HCT116 (cell line): ENCODE results near the gene MARCKSL1. TPM values are rescaled to one million over a fixed set of nuclear protein-coding genes. Genes with fewer than 3 reads are reported as not detected.

ENCODE experiments used
- ATAC-seq: fragments of 200-7000 bp; cut with Tn5 transposase; 2 replicates; pipeline ENCODE4 v1.9.1; 2020; ENCODE audit warnings: mild to moderate bottlenecking, moderate library complexity
- BruUV-seq: library from RNA; stranded (reverse); fragments of 400-500 nt; replicated peaks from 2 replicates; lab custom pipeline; 2021; lab: Mats Ljungman, UMichigan
- CTCF ChIA-PET: fragments of 300-600 bp; sonication (Branson Sonifier 250); formaldehyde crosslinking; loops from one replicate; lab custom pipeline; 2021; ENCODE audit warnings: antibody characterized with exemption; lab: Charles Lee
- POLR2A ChIA-PET: fragments of 300-600, 350-600 bp; sonication (Branson Sonifier 250); formaldehyde crosslinking; loops from one replicate; lab custom pipeline; 2021; ENCODE audit warnings: antibody characterized with exemption; lab: Charles Lee
- RAD21 ChIA-PET, 2 experiments: fragments of 300-600 bp; sonication (Branson Sonifier 250); formaldehyde crosslinking; loops; one replicate each; lab custom pipeline; 2023; ENCODE audit warnings: low total read pairs in 2 of 2; ENCODE audit not compliant: uncharacterized antibody in 2 of 2, unreplicated experiment in 2 of 2, low non-redundant PET in 1 of 2; lab: Charles Lee
- DNase-seq: peaks from one replicate; pipeline ENCODE4 v3.0.0-alpha.2; 2010; ENCODE audit warnings: low read depth, low spot score
- H2AFZ ChIP-seq: fragments of 200-600 bp; shearing (Covaris generic), sonication (generic); 2 replicates; pipeline ENCODE4 v1.6.1; 2017; ENCODE audit warnings: low read depth, mixed run types, mixed read lengths, antibody characterized with exemption, low read length; ENCODE audit not compliant: poor library complexity, severe bottlenecking
- H3K27ac ChIP-seq: 2 replicates; pipeline ENCODE4 v1.5.1; 2012; ENCODE audit warnings: low read depth, low read length
- H3K27me3 ChIP-seq: fragments of 200-600 bp; sonication (generic); 2 replicates; pipeline ENCODE4 v1.6.1; 2016; ENCODE audit warnings: mixed run types, low read length, mixed read lengths; ENCODE audit not compliant: insufficient read depth
- H3K36me3 ChIP-seq, 2 experiments: fragments of 200-500 bp in 1 of 2; fragments of 200-600 bp in 1 of 2; sonication (Bioruptor generic) in 1 of 2; sonication (generic) in 1 of 2; 2 replicates each; pipeline versions ENCODE4 v1.5.1 to v1.6.1; 2014 to 2016; ENCODE audit warnings: low read length in 2 of 2, inconsistent platforms in 1 of 2, mixed read lengths in 1 of 2, mixed run types in 1 of 2; ENCODE audit not compliant: insufficient read depth in 2 of 2, control insufficient read depth in 1 of 2
- H3K4me1 ChIP-seq, 2 experiments: fragments of 200-600 bp in 1 of 2; sonication (generic) in 1 of 2; 2 replicates each; pipeline versions ENCODE4 v1.5.1 to v1.6.1; 2012 to 2017; ENCODE audit warnings: low read length in 2 of 2, inconsistent platforms in 1 of 2, mild to moderate bottlenecking in 1 of 2, mixed read lengths in 1 of 2, mixed run types in 1 of 2, moderate library complexity in 1 of 2; ENCODE audit not compliant: insufficient read depth in 2 of 2, control insufficient read depth in 1 of 2
- H3K4me2 ChIP-seq: fragments of 200-600 bp; sonication (generic); 2 replicates; pipeline ENCODE4 v1.6.1; 2017; ENCODE audit warnings: mixed run types, low read length, mixed read lengths
- H3K4me3 ChIP-seq, 2 experiments: fragments of 200-600 bp in 1 of 2; sonication (generic) in 1 of 2; replicated peaks in 1 of 2; 2 replicates each; pipeline ENCODE4 v1.5.1; 2011 to 2016; ENCODE audit warnings: low read length in 2 of 2, control low read depth in 1 of 2, low read depth in 1 of 2, mild to moderate bottlenecking in 1 of 2, mixed read lengths in 1 of 2, mixed run types in 1 of 2
- H3K79me2 ChIP-seq: fragments of 200-600 bp; sonication (generic); 2 replicates; pipeline ENCODE4 v1.6.1; 2017; ENCODE audit warnings: mild to moderate bottlenecking, mixed run types, low read length, moderate library complexity, mixed read lengths; ENCODE audit not compliant: insufficient read depth
- H3K9ac ChIP-seq: fragments of 200-600 bp; sonication (generic); 2 replicates; pipeline ENCODE4 v1.6.1; 2016; ENCODE audit warnings: low read length, mixed read lengths
- H3K9me2 ChIP-seq: fragments of 200-600 bp; sonication (generic), shearing (Covaris generic); 2 replicates; pipeline ENCODE4 v1.6.1; 2017; ENCODE audit warnings: mixed run types, mild to moderate bottlenecking, moderate library complexity; ENCODE audit not compliant: insufficient read depth
- H3K9me3 ChIP-seq, 2 experiments: fragments of 200-500 bp in 1 of 2; fragments of 200-600 bp in 1 of 2; sonication (Bioruptor generic) in 1 of 2; sonication (generic) in 1 of 2; 2 replicates each; pipeline ENCODE4 v1.6.1; 2014 to 2017; ENCODE audit warnings: low read length in 2 of 2, mixed read lengths in 2 of 2, inconsistent platforms in 1 of 2, low read depth in 1 of 2, mild to moderate bottlenecking in 1 of 2, mixed run types in 1 of 2, moderate library complexity in 1 of 2; ENCODE audit not compliant: control insufficient read depth in 1 of 2, insufficient read depth in 1 of 2
- H4K20me1 ChIP-seq: fragments of 200-600 bp; sonication (generic), shearing (Covaris generic); 2 replicates; pipeline ENCODE4 v1.6.1; 2017; ENCODE audit warnings: mixed run types, mild to moderate bottlenecking, moderate library complexity; ENCODE audit not compliant: insufficient read depth
- CEBPB ChIP-seq: IDR thresholded peaks from 2 replicates; pipeline ENCODE4 v1.6.1; 2012; ENCODE audit warnings: low read depth
- CTCF ChIP-seq, 3 experiments: fragments of 200-600 bp in 1 of 3; sonication (generic) in 1 of 3; IDR thresholded peaks in 2 of 3; conservative IDR thresholded peaks in 1 of 3; 2 replicates each; pipeline ENCODE4 v1.5.1; 2012 to 2017; ENCODE audit warnings: low read depth in 2 of 3, low read length in 2 of 3, antibody characterized with exemption in 1 of 3, borderline replicate concordance in 1 of 3, control low read depth in 1 of 3, mild to moderate bottlenecking in 1 of 3, mixed read lengths in 1 of 3, mixed run types in 1 of 3, moderate library complexity in 1 of 3; ENCODE audit not compliant: insufficient read depth in 1 of 3
- EGR1 ChIP-seq: IDR thresholded peaks from 2 replicates; pipeline ENCODE4 v1.6.1; 2012; ENCODE audit warnings: low read depth
- ELF1 ChIP-seq: IDR thresholded peaks from 2 replicates; pipeline ENCODE4 v1.6.1; 2012; ENCODE audit warnings: low read depth, borderline replicate concordance
- EZH2 ChIP-seq: fragments of 200-600 bp; sonication (generic); IDR thresholded peaks from 2 replicates; pipeline ENCODE4 v1.6.1; 2017; ENCODE audit warnings: antibody characterized with exemption, mixed run types
- EZH2phosphoT487 ChIP-seq: fragments of 200-600 bp; IDR thresholded peaks from 2 replicates; pipeline ENCODE4 v1.6.1; 2018; ENCODE audit warnings: antibody characterized with exemption, borderline replicate concordance
- FOSL1 ChIP-seq: IDR thresholded peaks from 2 replicates; pipeline ENCODE4 v1.6.1; 2012; ENCODE audit warnings: low read depth
- MAX ChIP-seq: IDR thresholded peaks from 2 replicates; pipeline ENCODE4 v1.6.1; 2012
- POLR2AphosphoS5 ChIP-seq: IDR thresholded peaks from 2 replicates; pipeline ENCODE4 v1.6.1; 2011; ENCODE audit warnings: mild to moderate bottlenecking, low read depth, low read length, moderate library complexity
- RAD21 ChIP-seq: IDR thresholded peaks from 2 replicates; pipeline ENCODE4 v1.6.1; 2012; ENCODE audit warnings: low read depth, mild to moderate bottlenecking
- REST ChIP-seq: IDR thresholded peaks from 2 replicates; pipeline ENCODE4 v1.6.1; 2012; ENCODE audit warnings: low read depth
- SIN3A ChIP-seq: IDR thresholded peaks from 2 replicates; pipeline ENCODE4 v1.6.1; 2012; ENCODE audit warnings: low read depth
- SP1 ChIP-seq: IDR thresholded peaks from 2 replicates; pipeline ENCODE4 v1.6.1; 2012; ENCODE audit warnings: low read depth
- SRF ChIP-seq: IDR thresholded peaks from 2 replicates; pipeline ENCODE4 v1.6.1; 2012; ENCODE audit warnings: low read depth
- TCF7L2 ChIP-seq: IDR thresholded peaks from 2 replicates; pipeline ENCODE4 v1.7.0; 2011; ENCODE audit warnings: borderline replicate concordance, inconsistent platforms; ENCODE audit not compliant: insufficient read depth, insufficient read length; ENCODE audit errors: extremely low read depth
- YY1 ChIP-seq: IDR thresholded peaks from 2 replicates; pipeline ENCODE4 v1.6.1; 2011; ENCODE audit warnings: low read length, low read depth, moderate library complexity, mild to moderate bottlenecking; ENCODE audit not compliant: insufficient replicate concordance; ENCODE audit errors: extremely low read depth
- ZNF274 ChIP-seq: fragments of 200-500 bp; sonication (Bioruptor generic); IDR thresholded peaks from 2 replicates; pipeline ENCODE4 v1.6.1; 2014; ENCODE audit warnings: mild to moderate bottlenecking, low read depth, low read length, inconsistent platforms
- intact Hi-C: fragments of 100-400 bp; cut with micrococcal nuclease; formaldehyde crosslinking; loops from 2 replicates; pipeline ENCODE4 v1.10.0; 2022
- total RNA-seq: library from RNA; stranded (reverse); gene quantifications from one replicate; pipeline ENCODE4 v1.2.1, GENCODE V29; 2021; ENCODE audit not compliant: unreplicated experiment
- TF ChIP-seq, protein P1 (sequence below): IDR thresholded peaks from 2 replicates; pipeline ENCODE4 v1.6.1; 2011; ENCODE audit warnings: mild to moderate bottlenecking, low read length, moderate library complexity; ENCODE audit not compliant: insufficient replicate concordance; ENCODE audit errors: extremely low read depth

MARCKSL1 gene
- total RNA-seq, 1 experiment from 2014 or later = 127 TPM

DNA sequence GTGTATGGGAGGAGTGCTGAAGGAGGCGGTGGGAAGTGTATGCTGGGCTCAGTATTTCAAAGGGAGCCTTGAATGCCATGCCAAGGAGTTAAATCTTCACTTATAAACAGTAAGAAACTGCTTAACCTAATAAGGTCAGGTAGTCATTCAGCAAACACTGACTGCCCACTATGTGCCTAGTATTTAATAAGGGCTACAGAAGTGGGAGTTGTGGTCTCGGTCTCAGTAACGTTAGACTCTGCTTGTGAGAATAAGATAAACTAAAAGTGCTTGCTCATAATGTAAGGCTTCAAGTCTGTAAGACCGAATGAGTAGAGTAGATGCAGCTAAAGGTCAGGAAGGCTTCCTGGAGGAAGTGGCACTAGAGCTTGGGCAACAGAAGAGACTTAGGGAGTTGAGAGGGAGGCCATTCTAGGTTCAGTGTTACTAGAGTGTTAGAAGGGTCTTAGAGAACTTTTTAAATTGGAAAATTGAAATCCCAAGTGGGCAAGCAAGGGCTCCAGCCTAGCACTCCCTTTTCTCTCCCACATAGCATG, 6.0 kb downstream of the MARCKSL1 start:
- no peak overlapping the region for H3K27ac ChIP-seq
- H3K4me2 ChIP-seq = no peak overlapping the region
- DNase-seq (no peak), ATAC-seq (no peak)
- peaks cover 19 to 36% of the 10 kb centered on the region in 2 experiments for H3K4me1 ChIP-seq
- no TSS peak for BruUV-seq
- ChIA-PET RAD21 (no interaction called here), CTCF (no interaction called here), POLR2A (no interaction called here)
- peaks cover 19% of the 10 kb centered on the region for H3K79me2 ChIP-seq
- no peaks in the 10 kb centered on the region for H3K9me2 ChIP-seq
- no peaks in the 10 kb centered on the region for H3K27me3 ChIP-seq
- no peaks in the 10 kb centered on the region for H4K20me1 ChIP-seq
- H3K36me3 ChIP-seq = peaks cover 30 to 55% of the 10 kb centered on the region in 2 experiments
- H3K9me3 ChIP-seq = no peaks in the 10 kb centered on the region
- H2AFZ ChIP-seq = no peak overlapping the region
- H3K9ac ChIP-seq = no peak overlapping the region
- intact Hi-C loops = no loop called here
- no peak overlapping the region for H3K4me3 ChIP-seq
- TF ChIP-seq POLR2AphosphoS5 (no peak), EGR1 (no peak), SP1 (no peak), EZH2 (no peak), CEBPB (no peak), SIN3A (no peak), FOSL1 (no peak), ELF1 (no peak), REST (no peak), ZNF274 (no peak), SRF (no peak), CTCF (IDR thresholded peaks at IDR 0.05 in 2 of 3, conservative IDR thresholded peaks at IDR 0.05 in 1 of 3; ENCODE audit: borderline replicate concordance in 1 of 3, insufficient read depth in 1 of 3, low read depth in 2 of 3, low read length in 2 of 3) (no peak), YY1 (no peak), MAX (no peak), EZH2phosphoT487 (no peak), RAD21 (no peak), TCF7L2 (no peak)
- TF ChIP-seq, protein P1, sequence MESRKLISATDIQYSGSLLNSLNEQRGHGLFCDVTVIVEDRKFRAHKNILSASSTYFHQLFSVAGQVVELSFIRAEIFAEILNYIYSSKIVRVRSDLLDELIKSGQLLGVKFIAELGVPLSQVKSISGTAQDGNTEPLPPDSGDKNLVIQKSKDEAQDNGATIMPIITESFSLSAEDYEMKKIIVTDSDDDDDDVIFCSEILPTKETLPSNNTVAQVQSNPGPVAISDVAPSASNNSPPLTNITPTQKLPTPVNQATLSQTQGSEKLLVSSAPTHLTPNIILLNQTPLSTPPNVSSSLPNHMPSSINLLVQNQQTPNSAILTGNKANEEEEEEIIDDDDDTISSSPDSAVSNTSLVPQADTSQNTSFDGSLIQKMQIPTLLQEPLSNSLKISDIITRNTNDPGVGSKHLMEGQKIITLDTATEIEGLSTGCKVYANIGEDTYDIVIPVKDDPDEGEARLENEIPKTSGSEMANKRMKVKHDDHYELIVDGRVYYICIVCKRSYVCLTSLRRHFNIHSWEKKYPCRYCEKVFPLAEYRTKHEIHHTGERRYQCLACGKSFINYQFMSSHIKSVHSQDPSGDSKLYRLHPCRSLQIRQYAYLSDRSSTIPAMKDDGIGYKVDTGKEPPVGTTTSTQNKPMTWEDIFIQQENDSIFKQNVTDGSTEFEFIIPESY = no peak
